Retinal pigment epithelial cell (primary cell): ENCODE data around the gene NEMP2.
A peak's percentile ranks its signal among the peaks of the same experiment; 100 is the strongest.

ENCODE experiments used
- DNase-seq: peaks from one replicate; pipeline ENCODE4 v3.0.0-alpha.2; 2010; ENCODE audit warnings: low read depth
- H3K4me3 ChIP-seq: 2 replicates; pipeline ENCODE4 v1.5.1; 2011; ENCODE audit warnings: mild to moderate bottlenecking, low read length, control low read depth, moderate library complexity
- CTCF ChIP-seq: conservative IDR thresholded peaks from 2 replicates; pipeline ENCODE4 v1.5.1; 2011; ENCODE audit warnings: low read depth, low read length, control low read depth, inconsistent platforms

The NEMP2 gene

GRCh38 chr2:190578158-190579057 lies 43.9 kb upstream of the NEMP2 start:
- H3K4me3 ChIP-seq = no peak overlapping the region
- no peak for TF ChIP-seq CTCF
- DNase-seq = no peak

DNA sequence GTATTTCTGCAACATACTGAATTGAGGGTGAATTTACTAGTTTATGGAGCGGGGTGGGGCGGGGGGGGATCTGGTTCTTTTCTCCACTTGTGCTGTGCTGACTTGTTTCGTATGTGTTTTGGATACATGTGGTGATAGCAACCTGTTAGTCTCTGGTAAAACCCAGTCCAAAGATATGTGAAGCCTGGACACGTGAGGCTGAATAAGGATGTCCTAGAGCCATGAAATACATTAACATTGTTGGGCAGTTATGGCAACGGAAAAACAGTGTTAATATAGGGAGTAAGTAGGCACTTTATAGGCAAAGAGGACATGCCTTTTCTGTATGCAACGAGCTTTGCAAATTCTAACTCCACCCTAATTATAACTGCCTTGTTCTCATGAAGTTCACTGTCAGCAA lies 42.1 kb upstream of the NEMP2 start:
- no peak for DNase-seq
- no peak for TF ChIP-seq CTCF
- H3K4me3 ChIP-seq = no peak overlapping the region

DNA sequence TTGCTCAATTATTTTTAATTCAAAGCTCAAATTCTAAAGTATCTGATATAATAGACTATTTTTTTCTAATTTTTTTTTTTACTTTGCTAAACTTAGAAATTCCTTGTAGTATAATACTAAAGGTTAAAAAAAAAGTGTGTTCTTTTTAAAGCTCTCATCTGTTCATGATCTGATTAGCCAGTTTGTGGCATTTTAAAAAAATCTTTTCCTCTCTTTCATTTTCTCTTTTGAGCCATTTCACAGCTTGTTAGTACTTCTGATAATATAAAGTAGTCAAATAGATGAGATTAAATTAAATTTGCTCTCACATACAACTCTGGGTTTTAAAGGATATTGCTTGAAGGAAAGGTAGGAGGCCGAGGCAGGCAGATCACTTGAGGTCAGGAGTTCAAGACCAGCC lies 40.7 kb upstream of the NEMP2 start:
- DNase-seq = no peak
- TF ChIP-seq CTCF = no peak
- no peak overlapping the region for H3K4me3 ChIP-seq

- H3K4me3 ChIP-seq = no peak overlapping the region
- DNase-seq = peak; percentile 25
- TF ChIP-seq CTCF = no peak
Observed at GRCh38 chr2:190574169-190574568, 39.6 kb upstream of the NEMP2 start.

- H3K4me3 ChIP-seq = no peak overlapping the region
- TF ChIP-seq CTCF = no peak
- DNase-seq = no peak
Observed at GRCh38 chr2:190572246-190572645, 37.7 kb upstream of the NEMP2 start.

DNA sequence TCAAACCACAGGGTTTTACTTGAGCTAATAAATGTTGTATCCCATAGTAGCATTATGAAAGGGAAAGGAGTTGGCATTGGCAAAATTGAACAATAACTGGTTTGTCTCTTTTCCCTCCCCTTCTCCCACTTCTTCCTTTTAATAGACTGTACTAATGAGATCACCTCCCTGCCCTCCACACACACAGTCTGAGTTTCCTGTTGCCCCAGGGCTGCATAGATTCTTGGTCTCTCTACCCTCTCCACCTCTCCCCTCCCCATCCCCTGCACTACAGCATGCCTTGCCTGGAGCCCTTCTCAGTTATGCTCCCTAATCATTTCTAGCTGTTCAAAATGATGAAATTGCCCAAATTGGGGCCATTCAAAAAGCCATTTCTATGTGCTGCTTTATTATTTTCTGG lies 37.2 kb upstream of the NEMP2 start:
- no peak overlapping the region for H3K4me3 ChIP-seq
- DNase-seq = no peak
- no peak for TF ChIP-seq CTCF

DNA sequence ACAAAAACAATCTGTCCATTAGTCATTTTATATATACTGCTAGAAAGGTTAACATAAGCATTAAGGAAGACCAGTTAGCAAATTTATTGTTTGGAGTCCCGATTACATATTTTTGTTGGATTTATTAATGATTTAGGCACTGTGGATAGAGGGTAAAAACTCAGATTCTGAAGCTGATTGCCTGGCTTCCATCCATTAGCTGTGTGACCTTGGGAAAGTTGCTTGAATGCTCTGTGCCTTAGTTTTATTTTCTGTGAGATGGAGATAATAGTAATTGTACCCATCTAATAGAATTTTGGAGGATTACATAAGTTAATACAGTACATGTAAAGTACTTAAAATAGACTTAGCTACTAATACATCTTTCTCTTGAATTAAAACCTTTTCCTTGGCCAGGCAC lies 36.3 kb upstream of the NEMP2 start:
- H3K4me3 ChIP-seq = no peak overlapping the region
- no peak for TF ChIP-seq CTCF
- no peak for DNase-seq
